Ammon's horn (tissue), 1 donor: ENCODE results near the gene SMAD5.

ENCODE experiments used
- DNase-seq: peaks from one replicate; pipeline ENCODE4 v3.0.0-alpha.2; 2016; ENCODE audit warnings: low spot score

SMAD5 gene

GRCh38 chr5:136115183-136115865 lies 17.3 kb upstream of the SMAD5 start:
- DNase-seq: no peak

DNA sequence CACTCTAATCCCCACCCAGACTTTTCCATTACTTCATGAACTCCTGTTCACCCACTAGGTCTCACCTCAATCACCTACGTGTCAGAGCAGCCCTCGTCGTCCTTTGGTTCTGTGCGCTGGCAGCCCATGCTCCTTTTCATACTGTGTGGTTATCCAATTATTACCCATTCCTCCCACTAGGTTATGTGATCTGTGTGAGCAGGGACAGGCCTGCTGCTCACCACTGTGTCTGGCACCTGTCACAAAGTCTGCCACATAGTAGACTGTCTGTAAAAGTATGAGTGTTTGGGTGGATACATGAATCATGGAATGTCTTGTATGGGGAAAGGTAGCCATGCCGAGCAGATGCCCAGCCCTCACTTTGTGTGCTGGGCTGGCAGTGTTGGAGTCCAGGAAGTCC lies 12.1 kb upstream of the SMAD5 start:
- no peak for DNase-seq

DNA sequence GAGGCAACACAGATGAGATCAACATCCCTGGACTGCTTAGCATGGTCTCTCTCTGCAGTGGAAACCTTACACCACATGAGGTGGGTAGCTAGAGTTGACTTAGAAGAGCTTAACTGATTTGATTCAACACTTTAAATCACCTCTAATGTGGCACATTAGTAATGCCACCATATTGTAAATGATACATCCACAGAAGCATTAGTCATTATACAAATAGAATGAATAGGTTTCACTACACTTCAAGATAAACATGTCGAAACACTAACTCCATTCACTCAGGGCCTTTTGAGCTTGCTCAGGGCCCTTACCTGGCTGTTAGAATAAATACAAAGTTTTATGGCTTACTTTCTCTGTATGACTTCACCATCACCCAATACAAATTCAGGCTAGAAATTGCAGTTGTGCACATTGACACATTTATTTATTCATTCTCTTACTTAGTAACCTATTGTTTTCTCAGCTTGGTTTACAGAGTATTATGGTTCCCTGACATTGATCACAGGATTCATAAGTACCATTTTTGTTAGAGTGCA lies 9.3 kb upstream of the SMAD5 start:
- DNase-seq: no peak

DNA sequence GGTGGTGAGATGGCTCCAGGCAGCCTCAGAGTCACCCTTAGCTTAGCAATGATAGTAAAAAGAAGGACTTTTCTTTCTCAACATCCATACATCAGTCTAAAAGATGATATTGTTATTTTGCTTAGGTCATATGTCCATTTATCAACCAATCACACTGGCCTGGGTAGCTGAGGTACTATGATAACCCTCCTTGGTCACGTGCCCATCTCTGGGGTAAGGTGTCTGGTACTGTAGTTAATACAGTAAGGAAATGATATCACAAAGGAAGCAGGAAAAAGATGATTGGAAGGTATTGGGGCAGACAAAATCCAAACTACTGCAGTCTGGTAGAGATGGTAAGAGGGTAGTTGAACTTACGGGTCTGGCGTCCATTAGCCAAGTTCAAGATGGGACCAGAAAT lies 5.1 kb upstream of the SMAD5 start:
- DNase-seq: no peak

- peak; percentile 8 for DNase-seq
These were observed 4.2 kb upstream of the SMAD5 start for GRCh38 chr5:136128481-136128880.

- no peak for DNase-seq
These were observed 3.2 kb upstream of the SMAD5 start for GRCh38 chr5:136129445-136129844.

- DNase-seq: no peak
These were observed 2.1 kb upstream of the SMAD5 start for GRCh38 chr5:136130581-136130980.

DNA sequence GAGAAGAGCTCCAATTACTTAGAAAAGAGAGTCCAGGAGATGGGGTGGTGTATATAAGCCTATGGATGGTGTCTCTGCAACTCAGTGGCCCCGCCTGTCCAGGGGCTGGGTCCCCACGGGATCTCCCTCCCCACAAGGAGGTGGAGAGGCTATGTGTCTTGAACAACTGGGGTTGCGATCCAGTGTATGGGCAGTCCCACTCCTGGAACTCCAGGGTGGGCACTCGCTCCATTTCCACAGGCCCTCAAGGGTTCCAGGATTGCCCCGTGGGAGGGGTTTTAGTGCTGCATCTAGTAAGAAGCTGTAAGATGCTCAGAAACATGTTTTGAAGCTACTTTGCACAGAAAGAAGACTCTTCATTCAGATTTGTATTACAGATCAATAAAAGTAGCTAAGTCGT lies 558 bp upstream of the SMAD5 start:
- DNase-seq: peak; percentile 8

DNA sequence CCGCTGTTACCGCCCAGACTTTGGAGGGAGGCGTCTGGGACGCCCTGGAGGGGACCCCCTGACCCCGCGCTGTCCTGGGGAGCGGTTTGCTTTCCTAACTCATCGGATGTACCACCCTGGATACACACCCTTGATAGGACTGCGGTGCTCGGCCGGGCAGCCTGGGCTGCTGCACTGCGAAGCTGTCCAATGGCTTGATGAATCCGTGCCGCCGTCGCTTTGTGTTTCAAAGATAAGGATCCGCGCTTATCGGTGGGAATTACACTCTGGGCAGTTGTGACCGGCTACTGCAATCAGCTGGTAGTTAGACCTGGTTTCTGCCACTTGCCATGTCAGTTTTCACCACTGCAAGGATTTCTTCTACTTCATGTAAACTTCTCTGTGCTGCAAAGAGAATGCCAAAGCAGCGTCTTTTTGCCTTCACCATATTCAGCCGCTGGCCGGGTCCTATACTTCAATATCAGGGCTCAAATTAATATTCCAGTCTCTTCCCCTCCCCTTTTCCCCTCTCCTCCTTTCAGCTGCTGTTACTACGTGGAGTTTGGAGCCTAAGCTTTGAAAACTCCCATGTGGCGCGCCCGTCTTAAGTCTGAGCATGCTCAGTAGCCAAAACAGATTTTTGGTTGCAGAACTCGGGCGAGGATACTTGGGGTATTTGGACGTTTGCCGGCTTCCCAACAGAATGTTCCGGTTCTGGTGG lies 727 bp downstream of the SMAD5 start:
- DNase-seq: peak; percentile 44

DNA sequence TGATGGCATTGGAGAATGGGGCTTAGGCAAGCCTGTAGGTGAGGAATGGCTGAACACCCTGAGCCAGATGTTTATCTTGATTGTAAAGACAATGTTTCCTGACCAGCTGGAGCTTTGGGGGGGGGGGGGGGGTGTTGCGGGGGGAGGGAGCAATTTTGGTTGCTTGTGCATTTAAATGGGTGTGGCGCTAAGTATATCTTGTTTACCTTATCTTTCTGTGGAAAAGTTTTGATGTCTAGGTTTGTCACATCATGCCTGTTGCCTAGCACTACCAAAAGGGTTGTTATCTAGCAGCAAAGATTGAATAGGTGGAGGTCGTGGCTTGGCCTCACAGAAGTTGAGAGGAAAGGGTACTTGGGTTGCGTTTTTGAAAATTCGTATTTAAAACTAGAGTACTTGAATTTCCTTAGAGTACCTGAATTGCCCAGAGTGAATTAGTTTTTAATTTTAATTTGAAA lies 1.3 kb downstream of the SMAD5 start:
- no peak for DNase-seq

DNA sequence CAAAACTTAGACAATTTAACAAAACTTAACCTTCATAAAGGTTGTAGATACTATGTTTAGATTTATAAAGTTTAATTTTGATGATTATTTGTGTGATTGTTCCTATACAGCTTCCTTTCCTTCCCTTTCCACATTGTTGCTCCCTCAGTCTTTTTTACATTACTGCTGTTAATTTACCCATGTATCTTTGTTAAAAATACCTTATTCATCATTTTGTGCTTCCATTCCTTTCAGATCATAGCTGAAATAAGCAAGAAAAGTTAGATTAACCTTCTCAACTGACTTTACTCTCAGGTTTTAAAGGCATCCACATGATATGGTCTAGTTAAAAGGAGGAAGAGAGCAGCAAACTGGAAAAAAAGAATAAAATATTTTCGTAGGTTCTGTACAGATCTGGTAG lies 2.0 kb downstream of the SMAD5 start:
- DNase-seq: no peak

DNA sequence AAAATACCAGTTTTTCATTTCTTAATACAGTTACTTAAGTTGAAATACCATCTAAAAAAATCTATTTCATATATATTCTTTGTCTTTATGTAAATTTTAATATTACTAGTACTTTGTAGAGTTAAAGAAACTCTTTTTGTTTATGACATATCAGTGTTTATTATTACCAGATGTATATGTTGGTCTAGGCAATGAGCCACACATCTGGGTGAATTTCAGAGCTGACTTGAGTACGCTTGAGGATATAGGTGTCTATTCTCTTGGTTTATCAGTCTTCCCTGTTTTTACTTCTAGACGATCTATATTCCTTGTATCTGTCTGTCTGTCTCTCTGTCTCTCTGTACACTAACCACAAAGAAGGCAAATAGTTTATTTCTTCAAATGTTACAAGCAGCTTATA lies 2.9 kb downstream of the SMAD5 start:
- DNase-seq: no peak

GRCh38 chr5:136137497-136138220 lies 5.0 kb downstream of the SMAD5 start:
- DNase-seq: no peak

DNA sequence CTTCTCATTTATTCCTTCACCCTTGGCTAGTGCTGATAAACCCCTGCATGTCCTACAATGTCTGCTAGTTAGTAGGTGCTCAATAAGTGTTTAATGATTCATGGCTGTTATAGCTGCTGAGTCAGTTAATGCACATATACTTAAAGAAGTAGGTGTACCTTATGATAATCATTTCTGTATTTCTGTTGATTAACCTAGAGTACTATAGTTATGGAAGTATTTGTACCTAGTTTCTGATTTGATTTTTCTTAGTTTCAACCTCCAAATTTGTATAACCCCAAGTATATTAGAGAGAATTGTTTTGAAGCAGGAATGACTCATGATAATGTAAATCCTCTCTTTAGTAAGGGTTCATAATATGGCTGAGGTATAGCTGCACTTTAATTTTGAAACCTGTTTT lies 8.9 kb downstream of the SMAD5 start:
- no peak for DNase-seq

GRCh38 chr5:136143312-136143711 lies 10.7 kb downstream of the SMAD5 start:
- no peak for DNase-seq

- no peak for DNase-seq
These were observed 11.1 kb downstream of the SMAD5 start for GRCh38 chr5:136143763-136144162.

DNA sequence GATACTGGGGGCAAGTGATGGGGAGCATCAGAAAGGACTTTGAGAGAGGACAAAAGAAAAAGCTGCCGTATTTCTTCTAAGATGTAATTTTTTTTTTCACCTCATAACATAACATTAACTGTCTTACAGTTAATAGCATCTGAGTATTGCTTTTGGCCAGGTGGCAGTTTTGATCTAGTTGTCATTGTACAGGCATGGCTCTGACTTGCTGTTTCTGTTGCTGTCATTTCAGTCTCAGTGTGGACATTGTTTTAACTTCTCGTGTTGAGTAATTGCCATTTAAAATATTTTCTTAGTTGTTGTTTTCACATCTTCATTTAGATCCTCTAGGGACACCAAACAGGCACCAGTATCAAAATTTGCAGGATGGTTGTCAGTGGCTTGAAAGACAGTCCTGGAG lies 12.4 kb downstream of the SMAD5 start:
- DNase-seq: no peak

DNA sequence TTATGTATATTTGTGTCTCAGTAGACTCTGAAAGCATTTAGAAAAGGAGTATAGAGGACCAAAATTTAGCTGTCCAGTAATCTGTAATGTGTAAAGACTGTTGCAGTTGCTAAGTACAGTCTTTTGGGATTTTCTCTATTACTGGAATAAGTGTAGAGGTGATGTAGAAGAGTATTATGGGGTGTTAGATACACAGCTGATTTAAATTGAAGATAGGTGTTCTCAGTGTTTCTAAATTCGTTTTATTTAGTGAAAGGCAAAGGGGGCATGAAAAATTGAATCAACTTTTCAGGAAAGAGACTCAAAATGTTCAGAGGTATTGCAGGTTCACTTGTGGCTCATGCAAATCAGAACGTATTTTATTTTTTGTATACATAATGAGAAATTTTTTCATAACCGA lies 13.6 kb downstream of the SMAD5 start:
- no peak for DNase-seq

GRCh38 chr5:136147632-136148031 lies 15.0 kb downstream of the SMAD5 start:
- no peak for DNase-seq

DNA sequence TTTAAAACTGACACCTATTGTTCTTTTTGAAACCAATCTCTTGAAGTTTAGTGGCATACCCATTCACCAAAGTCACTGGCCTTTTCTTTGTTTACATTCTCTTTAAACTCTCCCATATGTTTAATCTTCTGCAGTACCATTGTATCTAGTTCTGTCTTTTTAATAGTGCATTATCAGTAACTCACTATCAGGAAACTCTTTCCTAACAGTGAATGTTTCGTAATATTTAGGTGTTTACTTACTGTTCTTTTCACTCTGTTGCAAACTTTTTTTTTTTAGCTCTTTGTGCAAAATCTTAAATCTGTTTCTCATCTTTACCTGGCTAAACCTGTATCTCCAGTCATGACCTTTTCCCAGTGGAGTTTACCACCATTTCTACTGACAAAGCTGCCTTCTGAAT lies 17.2 kb downstream of the SMAD5 start:
- DNase-seq: no peak

DNA sequence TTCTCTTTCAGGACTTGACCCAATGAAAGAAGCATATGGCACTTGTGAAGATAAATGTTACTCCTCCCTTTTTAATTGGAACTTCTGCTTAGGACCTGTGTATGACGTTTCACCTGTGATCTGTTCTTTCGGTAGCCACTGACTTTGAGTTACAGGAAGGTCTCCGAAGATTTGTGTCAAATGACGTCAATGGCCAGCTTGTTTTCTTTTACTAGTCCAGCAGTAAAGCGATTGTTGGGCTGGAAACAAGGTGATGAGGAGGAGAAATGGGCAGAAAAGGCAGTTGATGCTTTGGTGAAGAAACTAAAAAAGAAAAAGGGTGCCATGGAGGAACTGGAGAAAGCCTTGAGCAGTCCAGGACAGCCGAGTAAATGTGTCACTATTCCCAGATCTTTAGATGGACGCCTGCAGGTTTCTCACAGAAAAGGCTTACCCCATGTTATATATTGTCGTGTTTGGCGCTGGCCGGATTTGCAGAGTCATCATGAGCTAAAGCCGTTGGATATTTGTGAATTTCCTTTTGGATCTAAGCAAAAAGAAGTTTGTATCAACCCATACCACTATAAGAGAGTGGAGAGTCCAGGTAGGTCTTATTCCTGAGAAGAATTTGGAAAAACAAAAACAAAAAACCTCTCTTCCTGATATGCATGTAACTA lies 21.1 kb downstream of the SMAD5 start:
- DNase-seq: no peak

DNA sequence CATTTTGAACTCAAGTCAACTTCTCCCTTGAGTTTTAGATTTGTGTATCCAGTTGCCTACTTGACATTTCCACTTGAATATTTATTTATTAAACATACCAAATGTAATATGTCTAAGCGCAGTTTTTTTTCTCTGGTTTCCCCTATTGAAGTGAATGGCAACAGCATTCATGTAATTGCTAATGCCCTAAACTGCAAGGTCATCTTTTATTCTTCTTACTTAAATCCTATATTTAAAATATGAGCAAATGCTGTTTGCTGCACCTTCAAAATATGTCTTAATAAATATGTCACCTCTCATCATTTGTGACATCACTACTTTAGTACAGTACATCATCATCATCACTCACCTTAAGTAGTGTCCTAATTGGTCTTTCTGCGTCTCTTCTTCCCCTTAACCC lies 22.4 kb downstream of the SMAD5 start:
- no peak for DNase-seq
